ENCODE measurements around the gene TTC34. TPM values are rescaled to one million over a fixed set of nuclear protein-coding genes. Genes with fewer than 3 reads are reported as not detected.

The TTC34 gene
- polyA plus RNA-seq, 3 donors: 0.03 to 1.00 TPM; not detected in 1

DNA sequence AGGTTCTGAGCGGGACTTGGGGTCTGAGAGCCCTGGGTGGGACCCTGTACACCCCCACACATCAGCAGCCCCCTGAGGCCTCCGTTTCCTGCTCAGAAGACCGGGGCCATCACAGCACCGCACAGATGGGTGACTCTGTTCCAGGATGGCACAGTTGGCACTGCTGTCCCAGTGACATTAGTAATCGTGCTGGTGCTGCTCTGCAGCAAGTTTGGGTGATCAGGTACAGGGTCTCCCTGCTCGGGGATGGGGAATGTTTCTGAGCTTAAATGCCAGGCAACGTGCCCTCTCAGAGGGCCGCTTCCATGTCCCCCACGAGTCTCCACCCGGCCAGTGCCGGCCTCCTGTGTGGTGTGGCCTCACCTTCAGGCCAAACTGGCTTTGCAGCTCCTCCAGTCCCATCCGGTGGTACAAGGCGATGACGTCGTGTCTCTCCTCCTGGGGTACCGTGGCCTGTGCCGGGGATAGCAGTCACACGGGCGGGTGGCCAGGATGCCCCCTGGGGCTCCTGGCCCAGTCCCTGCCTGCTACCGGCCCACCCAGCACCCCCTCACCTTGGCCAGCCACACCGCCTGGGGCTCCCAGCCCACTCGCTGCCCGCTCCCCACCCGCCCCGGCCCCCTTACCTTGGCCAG lies 197.9 kb downstream of the TTC34 start:
- Histone ChIP-seq H3K79me2 (ENCODE audit: insufficient read depth, low read length) (no peaks in the 10 kb centered on the region), H3K9me3 (replicated peaks in 1 of 2; ENCODE audit: control insufficient read depth in 1 of 2, insufficient read depth in 1 of 2, low read length in 2 of 2) (no peaks in the 10 kb centered on the region), H3K4me3 (replicated peaks in 1 of 3; ENCODE audit: low read depth in 2 of 3, low read length in 3 of 3) (no peak overlapping the region), H2AFZ (ENCODE audit: insufficient read depth, low read depth, low read length, poor library complexity, severe bottlenecking) (no peak overlapping the region), H3K27me3 (ENCODE audit: control insufficient read depth in 2 of 2, insufficient read depth in 2 of 2, low read length in 2 of 2) (no peaks in the 10 kb centered on the region), H4K20me1 (ENCODE audit: insufficient read depth, low read length) (no peaks in the 10 kb centered on the region), H3K4me1 (ENCODE audit: control insufficient read depth in 1 of 2, insufficient read depth in 2 of 2, low read length in 2 of 2) (no peaks in the 10 kb centered on the region), H3K36me3 (replicated peaks in 1 of 2; ENCODE audit: control insufficient read depth in 1 of 2, insufficient read depth in 2 of 2, low read length in 2 of 2) (no peaks in the 10 kb centered on the region), H3K9ac (ENCODE audit: insufficient read depth, low read length, poor library complexity, severe bottlenecking) (no peak overlapping the region), H3K27ac (ENCODE audit: low read depth in 1 of 2, low read length in 2 of 2) (no peak overlapping the region), H3K4me2 (replicated peaks; ENCODE audit: extremely low read depth, low read length, poor library complexity, severe bottlenecking) (no peak overlapping the region)
- H3K27ac Mint-ChIP-seq: peak overlapping the region in 1 of 7 donors; percentile 45
- intact Hi-C loops (cut with micrococcal nuclease): no loop called here
- H3K4me3 Mint-ChIP-seq: no peak overlapping the region
- H3K9me3 Mint-ChIP-seq: peaks cover 0 to 5% (median 2%) of the 10 kb centered on the region in 7 donors
- 90% methylated on average over 24 of the region's 25 CpGs for WGBS (ENCODE audit: insufficient coverage)
- H3K27me3 Mint-ChIP-seq (ENCODE audit: low read depth in 3 of 3): peaks cover 0 to 13% (median 7%) of the 10 kb centered on the region in 3 donors
- no peaks in the 10 kb centered on the region for H3K36me3 Mint-ChIP-seq
- DNase-seq: no peak
- TF ChIP-seq, protein P1, sequence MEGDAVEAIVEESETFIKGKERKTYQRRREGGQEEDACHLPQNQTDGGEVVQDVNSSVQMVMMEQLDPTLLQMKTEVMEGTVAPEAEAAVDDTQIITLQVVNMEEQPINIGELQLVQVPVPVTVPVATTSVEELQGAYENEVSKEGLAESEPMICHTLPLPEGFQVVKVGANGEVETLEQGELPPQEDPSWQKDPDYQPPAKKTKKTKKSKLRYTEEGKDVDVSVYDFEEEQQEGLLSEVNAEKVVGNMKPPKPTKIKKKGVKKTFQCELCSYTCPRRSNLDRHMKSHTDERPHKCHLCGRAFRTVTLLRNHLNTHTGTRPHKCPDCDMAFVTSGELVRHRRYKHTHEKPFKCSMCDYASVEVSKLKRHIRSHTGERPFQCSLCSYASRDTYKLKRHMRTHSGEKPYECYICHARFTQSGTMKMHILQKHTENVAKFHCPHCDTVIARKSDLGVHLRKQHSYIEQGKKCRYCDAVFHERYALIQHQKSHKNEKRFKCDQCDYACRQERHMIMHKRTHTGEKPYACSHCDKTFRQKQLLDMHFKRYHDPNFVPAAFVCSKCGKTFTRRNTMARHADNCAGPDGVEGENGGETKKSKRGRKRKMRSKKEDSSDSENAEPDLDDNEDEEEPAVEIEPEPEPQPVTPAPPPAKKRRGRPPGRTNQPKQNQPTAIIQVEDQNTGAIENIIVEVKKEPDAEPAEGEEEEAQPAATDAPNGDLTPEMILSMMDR (IDR thresholded peaks at IDR 0.05): no peak
- no peaks in the 10 kb centered on the region for H3K4me1 Mint-ChIP-seq

DNA sequence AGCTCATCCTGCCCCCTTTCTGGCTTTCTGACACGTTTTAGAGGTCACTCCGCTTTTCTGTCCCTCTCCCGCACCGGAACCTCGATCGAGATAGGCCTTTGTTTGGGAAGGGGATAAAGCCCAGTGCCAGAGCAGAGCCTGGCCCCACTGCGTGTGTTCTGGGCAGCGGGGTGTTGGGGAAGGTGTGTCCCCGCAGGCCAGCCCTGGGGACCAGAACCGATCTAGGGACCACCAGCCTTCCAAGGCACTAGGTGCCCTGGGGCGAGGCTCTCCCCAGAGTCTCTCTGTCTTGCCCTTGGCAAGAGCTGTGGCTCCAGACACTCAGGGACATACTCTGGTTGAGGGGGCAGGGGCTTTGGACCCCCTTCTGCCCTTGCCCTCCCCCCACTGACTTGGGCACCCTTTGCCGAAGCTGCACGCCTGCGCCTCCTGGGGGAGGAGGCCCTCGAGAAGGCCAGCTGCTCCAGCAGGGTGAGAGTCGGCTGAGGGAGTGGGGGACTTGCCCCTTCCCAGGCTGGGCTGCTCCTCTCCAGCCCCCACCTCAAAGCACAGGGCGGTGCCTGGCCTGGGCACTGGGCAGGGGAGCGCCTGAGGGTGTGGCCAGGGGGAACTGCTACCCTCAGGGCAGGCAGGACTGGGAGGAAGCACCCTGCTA lies 198.5 kb downstream of the TTC34 start:
- Mint-ChIP-seq H3K27me3 (ENCODE audit: low read depth in 3 of 3) (peaks cover 3 to 18% (median 11%) of the 10 kb centered on the region in 3 donors), H3K27ac (no peak overlapping the region), H3K9me3 (peaks cover 0 to 10% (median 3%) of the 10 kb centered on the region in 7 donors), H3K4me1 (no peaks in the 10 kb centered on the region), H3K4me3 (no peak overlapping the region), H3K36me3 (no peaks in the 10 kb centered on the region)
- no peaks in the 10 kb centered on the region for H3K9me3 ChIP-seq (replicated peaks in 1 of 2; ENCODE audit: control insufficient read depth in 1 of 2, insufficient read depth in 1 of 2, low read length in 2 of 2)
- H3K79me2 ChIP-seq (ENCODE audit: insufficient read depth, low read length): no peaks in the 10 kb centered on the region
- H3K27me3 ChIP-seq (ENCODE audit: control insufficient read depth in 2 of 2, insufficient read depth in 2 of 2, low read length in 2 of 2): no peaks in the 10 kb centered on the region
- intact Hi-C loops (cut with micrococcal nuclease): no loop called here
- no peaks in the 10 kb centered on the region for H3K4me1 ChIP-seq (ENCODE audit: control insufficient read depth in 1 of 2, insufficient read depth in 2 of 2, low read length in 2 of 2)
- H3K4me2 ChIP-seq (replicated peaks; ENCODE audit: extremely low read depth, low read length, poor library complexity, severe bottlenecking): no peak overlapping the region
- TF ChIP-seq, protein P1 (IDR thresholded peaks at IDR 0.05): no peak
- WGBS (ENCODE audit: insufficient coverage): 85% methylated on average over 10 of the region's 18 CpGs
- H3K4me3 ChIP-seq (replicated peaks in 1 of 3; ENCODE audit: low read depth in 2 of 3, low read length in 3 of 3): no peak overlapping the region
- H3K36me3 ChIP-seq (replicated peaks in 1 of 2; ENCODE audit: control insufficient read depth in 1 of 2, insufficient read depth in 2 of 2, low read length in 2 of 2): no peaks in the 10 kb centered on the region
- H4K20me1 ChIP-seq (ENCODE audit: insufficient read depth, low read length): no peaks in the 10 kb centered on the region
- no peak overlapping the region for H3K27ac ChIP-seq (ENCODE audit: low read depth in 1 of 2, low read length in 2 of 2)
- no peak for DNase-seq
- H3K9ac ChIP-seq (ENCODE audit: insufficient read depth, low read length, poor library complexity, severe bottlenecking): no peak overlapping the region
- H2AFZ ChIP-seq (ENCODE audit: insufficient read depth, low read depth, low read length, poor library complexity, severe bottlenecking): no peak overlapping the region
